Smooth muscle cell (in vitro differentiated cells): ENCODE results near the gene LSP1. TPM values are rescaled to one million over a fixed set of nuclear protein-coding genes. Genes with fewer than 3 reads are reported as not detected.

Source experiments
- DNase-seq: peaks from one replicate; lab custom pipeline; 2025; ENCODE audit not compliant: unreplicated experiment; lab: John Stamatoyannopoulos, UW
- H2AFZ ChIP-seq: fragments of 200-600 bp; sonication (generic); 2 replicates; pipeline ENCODE4 v1.6.0; 2016; ENCODE audit warnings: antibody characterized with exemption, low read depth, mild to moderate bottlenecking
- H3F3A ChIP-seq: fragments of 200-600 bp; sonication (generic); 2 replicates; pipeline ENCODE4 v1.6.0; 2017; ENCODE audit warnings: antibody characterized with exemption, low read depth
- H3K27ac ChIP-seq: fragments of 200-600 bp; sonication (generic); 2 replicates; pipeline ENCODE4 v1.5.1; 2016; ENCODE audit warnings: low read depth, mild to moderate bottlenecking
- H3K27me3 ChIP-seq: fragments of 200-600 bp; sonication (generic); 2 replicates; pipeline ENCODE4 v1.6.1; 2016; ENCODE audit warnings: low read depth, mild to moderate bottlenecking
- H3K36me3 ChIP-seq: fragments of 200-600 bp; sonication (generic); 2 replicates; pipeline ENCODE4 v1.5.1; 2016; ENCODE audit warnings: low read depth
- H3K4me1 ChIP-seq: fragments of 200-600 bp; sonication (generic); 2 replicates; pipeline ENCODE4 v1.5.1; 2016; ENCODE audit warnings: low read depth
- H3K4me2 ChIP-seq: fragments of 200-600 bp; sonication (generic); 2 replicates; pipeline ENCODE4 v1.6.0; 2016; ENCODE audit warnings: mild to moderate bottlenecking
- H3K4me3 ChIP-seq: fragments of 200-600 bp; sonication (generic); 2 replicates; pipeline ENCODE4 v1.5.1; 2016; ENCODE audit warnings: mild to moderate bottlenecking
- H3K79me2 ChIP-seq: fragments of 200-600 bp; sonication (generic); 2 replicates; pipeline ENCODE4 v1.6.0; 2016; ENCODE audit warnings: low read depth, mild to moderate bottlenecking
- H3K9ac ChIP-seq: fragments of 200-600 bp; sonication (generic); 2 replicates; pipeline ENCODE4 v1.6.0; 2016; ENCODE audit warnings: low read depth
- H3K9me3 ChIP-seq: fragments of 200-600 bp; sonication (generic); replicated peaks from 2 replicates; pipeline ENCODE4 v1.5.1; 2016; ENCODE audit warnings: low read depth
- H4K20me1 ChIP-seq: fragments of 200-600 bp; sonication (generic); 2 replicates; pipeline ENCODE4 v1.6.0; 2016; ENCODE audit warnings: low read depth
- CTCF ChIP-seq: fragments of 200-600 bp; sonication (generic); IDR thresholded peaks from 2 replicates; pipeline ENCODE4 v1.5.1; 2017; ENCODE audit warnings: borderline replicate concordance, mild to moderate bottlenecking, antibody characterized with exemption; ENCODE audit not compliant: insufficient read depth, poor library complexity, severe bottlenecking
- WGBS: methylation state at CpG from one replicate; pipeline ENCODE4 v1.1.7; 2016; ENCODE audit warnings: low lambda C conversion rate; 5-methylcytosine and 5-hydroxymethylcytosine counted together
- polyA plus RNA-seq: library from polyadenylated mRNA; unstranded; fragments of >200 nt; fragmentation: Nextera tagmentation; extraction: Ambion mirVana; gene quantifications from 2 replicates; pipeline ENCODE4 v1.2.1, GENCODE V29; 2016
- total RNA-seq: library from RNA; depleted of rRNA; stranded (reverse); fragments of >200 nt; gene quantifications from 2 replicates; pipeline ENCODE4 v1.2.3, GENCODE V29; 2014

LSP1 gene
- total and polyA plus RNA-seq, 2 experiments from 2014 or later, result 2.1 to 13.7 TPM

- Histone ChIP-seq H3K9ac (no peak overlapping the region), H3K4me2 (no peak overlapping the region), H2AFZ (no peak overlapping the region), H3K9me3 (no peaks in the 10 kb centered on the region), H4K20me1 (no peaks in the 10 kb centered on the region), H3K4me3 (no peak overlapping the region), H3K27me3 (no peaks in the 10 kb centered on the region), H3K36me3 (no peaks in the 10 kb centered on the region), H3F3A (no peaks in the 10 kb centered on the region), H3K27ac (no peak overlapping the region), H3K4me1 (no peaks in the 10 kb centered on the region), H3K79me2 (no peaks in the 10 kb centered on the region)
- 97% methylated on average over 25 of the region's 25 CpGs for WGBS
- no peak for TF ChIP-seq CTCF
- no peak for DNase-seq
Observed at GRCh38 chr11:1852271-1852876, 510 bp upstream of the LSP1 start.

GRCh38 chr11:1853376-1854131 is 670 bp downstream of the LSP1 start:
- no peaks in the 10 kb centered on the region for H4K20me1 ChIP-seq
- H3K36me3 ChIP-seq, result no peaks in the 10 kb centered on the region
- no peaks in the 10 kb centered on the region for H3K4me1 ChIP-seq
- H3K27me3 ChIP-seq, result no peaks in the 10 kb centered on the region
- H3K27ac ChIP-seq, result no peak overlapping the region
- H3K4me2 ChIP-seq, result no peak overlapping the region
- H3K9ac ChIP-seq, result no peak overlapping the region
- no peak overlapping the region for H3K4me3 ChIP-seq
- no peaks in the 10 kb centered on the region for H3K79me2 ChIP-seq
- 95% methylated on average over 19 of the region's 19 CpGs for WGBS
- no peak for TF ChIP-seq CTCF
- H2AFZ ChIP-seq, result no peak overlapping the region
- no peak for DNase-seq
- no peaks in the 10 kb centered on the region for H3K9me3 ChIP-seq
- H3F3A ChIP-seq, result no peaks in the 10 kb centered on the region

- H2AFZ ChIP-seq, result no peak overlapping the region
- H3K36me3 ChIP-seq, result no peaks in the 10 kb centered on the region
- no peak for TF ChIP-seq CTCF
- no peaks in the 10 kb centered on the region for H3F3A ChIP-seq
- H3K9ac ChIP-seq, result no peak overlapping the region
- no peak overlapping the region for H3K4me2 ChIP-seq
- no peaks in the 10 kb centered on the region for H4K20me1 ChIP-seq
- DNase-seq, result no peak
- no peaks in the 10 kb centered on the region for H3K79me2 ChIP-seq
- H3K4me1 ChIP-seq, result no peaks in the 10 kb centered on the region
- no peaks in the 10 kb centered on the region for H3K9me3 ChIP-seq
- 88% methylated on average over 23 of the region's 27 CpGs for WGBS
- H3K27me3 ChIP-seq, result no peaks in the 10 kb centered on the region
- H3K4me3 ChIP-seq, result no peak overlapping the region
- H3K27ac ChIP-seq, result no peak overlapping the region
Observed at GRCh38 chr11:1854132-1854948, 1.5 kb downstream of the LSP1 start.
